Measurements from ENCODE around the gene DGKQ. TPM values are rescaled to one million over a fixed set of nuclear protein-coding genes. Genes with fewer than 3 reads are reported as not detected.

DGKQ gene
- total RNA-seq, 1 donor, result 11.2 TPM

- TF ChIP-seq, protein P1, sequence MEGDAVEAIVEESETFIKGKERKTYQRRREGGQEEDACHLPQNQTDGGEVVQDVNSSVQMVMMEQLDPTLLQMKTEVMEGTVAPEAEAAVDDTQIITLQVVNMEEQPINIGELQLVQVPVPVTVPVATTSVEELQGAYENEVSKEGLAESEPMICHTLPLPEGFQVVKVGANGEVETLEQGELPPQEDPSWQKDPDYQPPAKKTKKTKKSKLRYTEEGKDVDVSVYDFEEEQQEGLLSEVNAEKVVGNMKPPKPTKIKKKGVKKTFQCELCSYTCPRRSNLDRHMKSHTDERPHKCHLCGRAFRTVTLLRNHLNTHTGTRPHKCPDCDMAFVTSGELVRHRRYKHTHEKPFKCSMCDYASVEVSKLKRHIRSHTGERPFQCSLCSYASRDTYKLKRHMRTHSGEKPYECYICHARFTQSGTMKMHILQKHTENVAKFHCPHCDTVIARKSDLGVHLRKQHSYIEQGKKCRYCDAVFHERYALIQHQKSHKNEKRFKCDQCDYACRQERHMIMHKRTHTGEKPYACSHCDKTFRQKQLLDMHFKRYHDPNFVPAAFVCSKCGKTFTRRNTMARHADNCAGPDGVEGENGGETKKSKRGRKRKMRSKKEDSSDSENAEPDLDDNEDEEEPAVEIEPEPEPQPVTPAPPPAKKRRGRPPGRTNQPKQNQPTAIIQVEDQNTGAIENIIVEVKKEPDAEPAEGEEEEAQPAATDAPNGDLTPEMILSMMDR (IDR thresholded peaks at IDR 0.05; ENCODE audit: insufficient read depth, low read depth, low read length), result no peak
- no peak for DNase-seq (ENCODE audit: low read depth)
- no peak overlapping the region for H3K4me3 ChIP-seq (ENCODE audit: low read depth, low read length)
Observed at GRCh38 chr4:962231-963208, 10.8 kb downstream of the DGKQ start.

DNA sequence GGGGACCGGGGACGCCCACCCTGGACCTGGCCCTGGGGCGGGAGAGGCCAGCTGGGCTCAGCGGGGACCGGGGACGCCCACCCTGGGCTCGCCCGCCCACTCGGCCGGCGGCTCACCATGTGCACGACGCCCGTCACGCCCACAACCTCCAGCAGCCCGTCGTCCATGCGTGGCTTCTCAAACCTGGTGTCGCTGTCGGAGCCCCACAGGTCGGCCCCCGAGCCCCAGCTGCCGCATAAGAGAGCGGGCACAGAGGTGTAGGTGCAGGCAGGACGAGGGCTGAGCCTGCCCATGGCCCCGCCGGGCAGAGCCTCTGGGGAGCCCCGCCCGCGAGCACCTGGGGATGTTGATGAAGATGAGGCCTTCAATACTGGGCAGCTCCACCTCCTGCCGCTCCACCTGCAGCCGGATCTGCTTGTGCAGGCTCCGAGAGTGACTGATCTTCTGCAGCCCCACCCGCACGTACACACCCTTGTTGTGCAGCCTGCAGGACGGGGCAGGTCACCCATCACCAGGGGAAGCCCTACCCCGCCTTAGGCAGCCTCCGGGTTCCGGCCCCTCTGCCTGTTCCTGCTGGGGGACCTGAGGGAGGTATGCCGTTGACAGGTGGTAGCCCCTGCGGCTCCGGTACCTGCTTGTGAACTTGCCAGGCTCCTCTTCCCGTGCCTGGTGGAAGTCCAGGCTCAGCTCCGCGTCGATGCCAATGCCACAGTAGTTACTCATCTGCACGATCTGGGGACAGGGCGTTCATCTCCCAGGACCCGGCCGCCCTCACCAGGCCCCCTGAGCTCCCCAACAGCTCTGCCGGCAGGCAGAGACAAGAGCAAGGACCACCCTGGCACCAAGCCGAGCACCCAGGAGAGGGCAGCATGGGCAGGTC, 11.8 kb downstream of the DGKQ start:
- TF ChIP-seq, protein P1 (IDR thresholded peaks at IDR 0.05; ENCODE audit: insufficient read depth, low read depth, low read length), result no peak
- H3K4me3 ChIP-seq (ENCODE audit: low read depth, low read length), result no peak overlapping the region
- DNase-seq (ENCODE audit: low read depth), result no peak

- DNase-seq (ENCODE audit: low read depth), result no peak
Observed at GRCh38 chr4:960636-961350, 12.6 kb downstream of the DGKQ start.

GRCh38 chr4:960140-960635, 13.2 kb downstream of the DGKQ start:
- H3K4me3 ChIP-seq (ENCODE audit: low read depth, low read length), result no peak overlapping the region
- no peak for DNase-seq (ENCODE audit: low read depth)
- TF ChIP-seq, protein P1 (IDR thresholded peaks at IDR 0.05; ENCODE audit: insufficient read depth, low read depth, low read length), result no peak

More at GRCh38 chr4:960636-961350, 12.6 kb downstream of the DGKQ start:
- TF ChIP-seq, protein P1 (IDR thresholded peaks at IDR 0.05; ENCODE audit: insufficient read depth, low read depth, low read length), result no peak
- H3K4me3 ChIP-seq (ENCODE audit: low read depth, low read length), result no peak overlapping the region

DNA sequence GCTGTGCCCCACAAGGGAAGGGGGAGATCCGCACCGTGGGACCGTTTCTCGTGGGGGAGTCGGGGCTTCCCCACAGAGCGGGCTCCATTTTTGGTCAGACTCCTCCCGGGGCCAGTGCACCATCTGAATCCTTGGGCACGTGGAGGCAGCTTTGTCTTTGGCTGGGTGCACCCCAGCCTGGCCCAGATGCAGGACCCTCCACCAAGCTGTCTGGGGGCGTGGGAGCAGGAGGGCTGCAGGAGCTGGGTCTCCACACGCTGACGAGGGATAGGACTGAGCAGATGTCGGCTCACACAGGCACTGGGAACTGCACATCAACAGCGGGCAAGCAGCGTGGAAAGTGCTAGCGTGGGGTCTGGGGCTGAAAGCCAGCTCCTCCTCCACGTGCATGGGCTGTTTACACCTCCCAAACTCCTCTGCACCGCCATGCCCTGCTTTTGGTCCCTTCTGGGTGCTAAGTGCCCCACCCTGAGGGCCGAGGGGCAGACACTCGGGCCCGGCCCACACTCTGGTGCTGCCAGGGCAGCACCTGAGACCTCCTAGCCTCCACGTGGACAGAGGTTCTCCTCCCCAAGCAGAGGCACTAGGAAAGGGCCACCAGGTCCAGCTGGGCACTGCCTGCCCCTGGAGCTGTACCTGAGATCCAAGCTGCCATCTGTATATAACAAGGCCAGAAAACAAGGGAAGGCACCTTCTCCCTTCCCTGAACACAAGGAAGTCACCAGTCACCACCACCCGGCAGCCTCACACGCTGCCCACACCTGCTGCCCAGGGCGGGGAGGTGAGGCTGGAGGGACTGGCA, 13.8 kb downstream of the DGKQ start:
- DNase-seq (ENCODE audit: low read depth), result no peak
- TF ChIP-seq, protein P1 (IDR thresholded peaks at IDR 0.05; ENCODE audit: insufficient read depth, low read depth, low read length), result no peak
- no peak overlapping the region for H3K4me3 ChIP-seq (ENCODE audit: low read depth, low read length)

Data from fibroblast of villous mesenchyme (primary cell).